SK-N-SH treated with all-trans-retinoic acid at 6 μM for 48 hours (cell line): Measurements from ENCODE around the gene RAB14.

Experiments used
- ATAC-seq: fragments of 200-7000 bp; cut with Tn5 transposase; 3 replicates; pipeline ENCODE4 v1.9.1; 2020; ENCODE audit warnings: mild to moderate bottlenecking, moderate library complexity
- ARNTL ChIP-seq: fragments of 450-650 bp; formaldehyde crosslinking; IDR thresholded peaks from 2 replicates; pipeline ENCODE4 v1.5.0; 2020; ENCODE audit warnings: low read depth, mild to moderate bottlenecking, moderate library complexity, borderline replicate concordance
- BACH2 ChIP-seq: fragments of 250-450 bp; sonication (Bioruptor Pico); IDR thresholded peaks from 2 replicates; pipeline ENCODE4 v1.9.0; 2021; ENCODE audit warnings: mild to moderate bottlenecking, borderline replicate concordance
- CSDC2 ChIP-seq: fragments of 250-450 bp; sonication (Bioruptor Pico); IDR thresholded peaks from 2 replicates; pipeline ENCODE4 v1.5.0; 2020; ENCODE audit warnings: mild to moderate bottlenecking, moderate library complexity
- ESRRG ChIP-seq: fragments of 250-450 bp; sonication (Bioruptor Pico); IDR thresholded peaks from 2 replicates; pipeline ENCODE4 v1.6.1; 2021; ENCODE audit warnings: mild to moderate bottlenecking
- GLIS3 ChIP-seq: fragments of 250-450 bp; sonication (Bioruptor Pico); IDR thresholded peaks from 2 replicates; pipeline ENCODE4 v1.5.0; 2020; ENCODE audit warnings: mild to moderate bottlenecking, moderate library complexity
- ISL1 ChIP-seq: fragments of 250-450 bp; sonication (Bioruptor Pico); IDR thresholded peaks from 2 replicates; pipeline ENCODE4 v2.1.2; 2022; ENCODE audit warnings: mild to moderate bottlenecking, moderate library complexity
- OSR1 ChIP-seq: fragments of 250-450 bp; sonication (Bioruptor Pico); IDR thresholded peaks from 2 replicates; pipeline ENCODE4 v1.8.0; 2022; ENCODE audit warnings: moderate library complexity, mild to moderate bottlenecking, inconsistent platforms
- PPARA ChIP-seq: fragments of 250-450 bp; sonication (Bioruptor Pico); IDR thresholded peaks from 2 replicates; pipeline ENCODE4 v1.5.0; 2020; ENCODE audit warnings: mild to moderate bottlenecking, borderline replicate concordance
- RARB ChIP-seq: fragments of 250-450 bp; sonication (Bioruptor Pico); IDR thresholded peaks from 2 replicates; pipeline ENCODE4 v1.8.0; 2021; ENCODE audit warnings: mild to moderate bottlenecking, moderate library complexity
- TCF4 ChIP-seq: fragments of 250-450 bp; sonication (Bioruptor Pico); IDR thresholded peaks from 2 replicates; pipeline ENCODE4 v1.8.0; 2021; ENCODE audit warnings: mild to moderate bottlenecking, moderate library complexity, borderline replicate concordance
- ZC3H10 ChIP-seq: fragments of 250-450 bp; sonication (Bioruptor Pico); IDR thresholded peaks from 2 replicates; pipeline ENCODE4 v1.5.1; 2021; ENCODE audit warnings: mild to moderate bottlenecking, moderate library complexity
- ZFP3 ChIP-seq: fragments of 250-450 bp; sonication (Bioruptor Pico); IDR thresholded peaks from 2 replicates; pipeline ENCODE4 v1.5.0; 2020; ENCODE audit warnings: mild to moderate bottlenecking, moderate library complexity
- ZFP30 ChIP-seq: fragments of 450-650 bp; formaldehyde crosslinking; IDR thresholded peaks from 2 replicates; pipeline ENCODE4 v1.5.0; 2022; ENCODE audit warnings: mild to moderate bottlenecking, moderate library complexity
- ZNF565 ChIP-seq: fragments of 450-650 bp; formaldehyde crosslinking; conservative IDR thresholded peaks from 2 replicates; pipeline ENCODE4 v1.5.0; 2020; ENCODE audit warnings: low read depth, mild to moderate bottlenecking, moderate library complexity
- ZNF70 ChIP-seq: fragments of 450-650 bp; formaldehyde crosslinking; IDR thresholded peaks from 2 replicates; pipeline ENCODE4 v1.5.0; 2020; ENCODE audit warnings: mild to moderate bottlenecking, moderate library complexity
- ZNF8 ChIP-seq: fragments of 450-650 bp; formaldehyde crosslinking; IDR thresholded peaks from 2 replicates; pipeline ENCODE4 v1.5.0; 2020; ENCODE audit warnings: mild to moderate bottlenecking, moderate library complexity
- TF ChIP-seq, protein P1 (sequence below): fragments of 250-450 bp; sonication (Bioruptor Pico); IDR thresholded peaks from 2 replicates; pipeline ENCODE4 v1.8.0; 2021; ENCODE audit warnings: low read depth, mild to moderate bottlenecking, moderate library complexity, borderline replicate concordance
- TF ChIP-seq, protein P2 (sequence below): fragments of 250-450 bp; sonication (Bioruptor Pico); IDR thresholded peaks from 2 replicates; pipeline ENCODE4 v1.8.0; 2020; ENCODE audit warnings: mild to moderate bottlenecking, moderate library complexity, borderline replicate concordance
- TF ChIP-seq, protein P3 (sequence below): fragments of 250-450 bp; sonication (Bioruptor Pico); IDR thresholded peaks from 2 replicates; pipeline ENCODE4 v1.5.1; 2021; ENCODE audit warnings: mild to moderate bottlenecking, moderate library complexity
- TF ChIP-seq, protein P4 (sequence below): fragments of 250-450 bp; sonication (Bioruptor Pico); IDR thresholded peaks from 2 replicates; pipeline ENCODE4 v1.5.0; 2020; ENCODE audit warnings: mild to moderate bottlenecking, moderate library complexity

Gene RAB14

DNA sequence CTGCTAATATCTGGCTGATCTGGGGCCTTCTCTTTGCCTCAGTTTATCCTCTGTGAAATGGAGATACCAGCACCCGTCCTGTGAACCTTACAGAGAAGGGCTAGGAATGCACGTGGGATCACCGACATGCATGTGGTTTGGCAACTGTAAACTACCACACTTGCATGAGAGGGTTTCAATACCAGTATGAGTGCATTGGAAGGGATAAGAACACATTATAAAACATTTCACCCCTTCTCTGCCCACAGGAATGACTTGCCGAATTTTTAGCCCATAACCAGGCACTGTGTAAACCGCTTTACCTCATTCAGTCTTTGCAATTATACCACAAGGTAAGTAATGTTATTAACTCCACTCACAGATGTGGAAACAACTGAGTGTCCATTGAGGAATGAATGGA lies 8.9 kb upstream of the RAB14 start:
- TF ChIP-seq ESRRG (CRISPR knock-in tag) (no peak), ARNTL (CRISPR knock-in tag) (no peak), ZNF565 (no peak), CSDC2 (CRISPR knock-in tag) (no peak), RARB (CRISPR knock-in tag) (no peak), TCF4 (no peak), BACH2 (CRISPR knock-in tag) (no peak), PPARA (no peak), OSR1 (CRISPR knock-in tag) (no peak), ZFP3 (CRISPR knock-in tag) (no peak)
- TF ChIP-seq, protein P1, sequence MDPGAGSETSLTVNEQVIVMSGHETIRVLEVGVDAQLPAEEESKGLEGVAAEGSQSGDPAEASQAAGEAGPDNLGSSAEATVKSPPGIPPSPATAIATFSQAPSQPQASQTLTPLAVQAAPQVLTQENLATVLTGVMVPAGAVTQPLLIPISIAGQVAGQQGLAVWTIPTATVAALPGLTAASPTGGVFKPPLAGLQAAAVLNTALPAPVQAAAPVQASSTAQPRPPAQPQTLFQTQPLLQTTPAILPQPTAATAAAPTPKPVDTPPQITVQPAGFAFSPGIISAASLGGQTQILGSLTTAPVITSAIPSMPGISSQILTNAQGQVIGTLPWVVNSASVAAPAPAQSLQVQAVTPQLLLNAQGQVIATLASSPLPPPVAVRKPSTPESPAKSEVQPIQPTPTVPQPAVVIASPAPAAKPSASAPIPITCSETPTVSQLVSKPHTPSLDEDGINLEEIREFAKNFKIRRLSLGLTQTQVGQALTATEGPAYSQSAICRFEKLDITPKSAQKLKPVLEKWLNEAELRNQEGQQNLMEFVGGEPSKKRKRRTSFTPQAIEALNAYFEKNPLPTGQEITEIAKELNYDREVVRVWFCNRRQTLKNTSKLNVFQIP, result no peak
- TF ChIP-seq, protein P2, sequence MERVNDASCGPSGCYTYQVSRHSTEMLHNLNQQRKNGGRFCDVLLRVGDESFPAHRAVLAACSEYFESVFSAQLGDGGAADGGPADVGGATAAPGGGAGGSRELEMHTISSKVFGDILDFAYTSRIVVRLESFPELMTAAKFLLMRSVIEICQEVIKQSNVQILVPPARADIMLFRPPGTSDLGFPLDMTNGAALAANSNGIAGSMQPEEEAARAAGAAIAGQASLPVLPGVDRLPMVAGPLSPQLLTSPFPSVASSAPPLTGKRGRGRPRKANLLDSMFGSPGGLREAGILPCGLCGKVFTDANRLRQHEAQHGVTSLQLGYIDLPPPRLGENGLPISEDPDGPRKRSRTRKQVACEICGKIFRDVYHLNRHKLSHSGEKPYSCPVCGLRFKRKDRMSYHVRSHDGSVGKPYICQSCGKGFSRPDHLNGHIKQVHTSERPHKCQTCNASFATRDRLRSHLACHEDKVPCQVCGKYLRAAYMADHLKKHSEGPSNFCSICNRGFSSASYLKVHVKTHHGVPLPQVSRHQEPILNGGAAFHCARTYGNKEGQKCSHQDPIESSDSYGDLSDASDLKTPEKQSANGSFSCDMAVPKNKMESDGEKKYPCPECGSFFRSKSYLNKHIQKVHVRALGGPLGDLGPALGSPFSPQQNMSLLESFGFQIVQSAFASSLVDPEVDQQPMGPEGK, result no peak
- TF ChIP-seq, protein P3, sequence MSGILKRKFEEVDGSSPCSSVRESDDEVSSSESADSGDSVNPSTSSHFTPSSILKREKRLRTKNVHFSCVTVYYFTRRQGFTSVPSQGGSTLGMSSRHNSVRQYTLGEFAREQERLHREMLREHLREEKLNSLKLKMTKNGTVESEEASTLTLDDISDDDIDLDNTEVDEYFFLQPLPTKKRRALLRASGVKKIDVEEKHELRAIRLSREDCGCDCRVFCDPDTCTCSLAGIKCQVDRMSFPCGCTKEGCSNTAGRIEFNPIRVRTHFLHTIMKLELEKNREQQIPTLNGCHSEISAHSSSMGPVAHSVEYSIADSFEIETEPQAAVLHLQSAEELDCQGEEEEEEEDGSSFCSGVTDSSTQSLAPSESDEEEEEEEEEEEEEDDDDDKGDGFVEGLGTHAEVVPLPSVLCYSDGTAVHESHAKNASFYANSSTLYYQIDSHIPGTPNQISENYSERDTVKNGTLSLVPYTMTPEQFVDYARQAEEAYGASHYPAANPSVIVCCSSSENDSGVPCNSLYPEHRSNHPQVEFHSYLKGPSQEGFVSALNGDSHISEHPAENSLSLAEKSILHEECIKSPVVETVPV (CRISPR knock-in tag), result no peak

DNA sequence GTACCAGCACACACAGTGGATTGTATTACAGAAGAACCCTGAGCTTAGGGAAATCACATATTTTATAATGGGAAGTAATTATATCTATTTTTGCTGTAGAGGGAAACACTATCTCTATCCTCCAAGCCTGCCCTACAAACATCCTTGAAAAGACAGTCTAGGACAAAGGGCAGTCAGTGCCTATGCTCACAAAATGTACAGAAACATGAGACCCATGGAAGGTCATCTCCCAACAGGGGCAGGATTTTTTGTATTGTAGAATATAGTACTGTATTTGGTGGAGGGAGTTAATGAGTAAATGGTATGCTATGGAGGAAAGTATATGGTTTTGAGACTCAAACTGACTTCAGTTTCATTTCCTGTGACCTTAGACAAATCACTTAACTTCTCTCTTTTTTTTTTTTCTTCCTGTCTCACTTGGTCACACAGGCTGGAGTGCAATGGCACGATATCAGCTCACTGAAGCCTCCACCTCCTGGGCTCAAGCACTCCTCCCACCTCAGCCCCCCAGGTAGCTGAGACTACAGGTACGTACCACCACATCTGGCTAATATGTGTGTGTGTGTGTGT lies 5.8 kb upstream of the RAB14 start:
- TF ChIP-seq BACH2 (CRISPR knock-in tag), result no peak
- no peak for TF ChIP-seq ISL1
- TF ChIP-seq ESRRG (CRISPR knock-in tag), result no peak
- no peak for TF ChIP-seq GLIS3 (CRISPR knock-in tag)
- TF ChIP-seq, all 23 proteins: peak for 0
- no peak for ATAC-seq

More for the DNA sequence above, 8.9 kb upstream of the RAB14 start:
- ATAC-seq, result no peak

DNA sequence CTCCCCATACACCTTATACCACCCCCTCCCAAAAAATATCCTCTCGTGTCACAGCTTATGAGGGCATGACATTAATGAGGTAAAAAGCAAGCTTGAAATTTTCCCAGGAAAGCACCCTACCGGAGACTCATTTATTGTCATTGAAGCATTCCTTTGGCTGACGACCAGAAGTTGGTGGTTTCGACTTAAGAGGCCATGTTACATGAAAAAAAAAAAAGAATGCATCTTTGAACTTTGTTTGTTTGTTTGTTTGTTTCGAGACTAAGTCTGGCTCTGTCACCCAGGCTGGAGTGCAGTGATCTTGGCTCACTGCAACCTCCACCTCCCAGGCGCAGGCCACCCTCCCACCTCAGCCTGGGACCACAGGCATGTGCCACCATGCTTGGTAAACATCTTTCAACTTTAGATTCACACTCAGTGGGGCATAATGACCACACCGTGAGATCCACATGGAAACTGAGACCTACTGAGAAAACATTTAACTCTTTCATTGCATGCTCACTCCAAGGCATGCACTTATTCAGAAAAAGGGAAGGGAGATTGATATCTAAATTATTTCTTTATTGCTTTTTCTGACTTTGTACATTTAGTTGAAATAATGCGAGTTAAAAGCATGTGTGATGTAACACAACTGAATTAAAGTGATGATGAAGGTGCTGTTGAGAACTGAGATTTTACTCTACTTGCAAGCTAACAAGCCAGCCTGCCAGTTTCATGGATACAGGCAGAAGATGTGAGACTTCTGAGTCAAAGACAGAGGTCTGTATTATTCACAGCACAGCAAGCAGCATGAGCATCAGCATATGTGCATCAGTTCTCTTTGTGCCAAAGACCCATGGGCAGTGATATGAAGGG lies 5.1 kb upstream of the RAB14 start:
- ATAC-seq, result no peak
- TF ChIP-seq ZC3H10 (CRISPR knock-in tag), result no peak
- TF ChIP-seq, protein P4, sequence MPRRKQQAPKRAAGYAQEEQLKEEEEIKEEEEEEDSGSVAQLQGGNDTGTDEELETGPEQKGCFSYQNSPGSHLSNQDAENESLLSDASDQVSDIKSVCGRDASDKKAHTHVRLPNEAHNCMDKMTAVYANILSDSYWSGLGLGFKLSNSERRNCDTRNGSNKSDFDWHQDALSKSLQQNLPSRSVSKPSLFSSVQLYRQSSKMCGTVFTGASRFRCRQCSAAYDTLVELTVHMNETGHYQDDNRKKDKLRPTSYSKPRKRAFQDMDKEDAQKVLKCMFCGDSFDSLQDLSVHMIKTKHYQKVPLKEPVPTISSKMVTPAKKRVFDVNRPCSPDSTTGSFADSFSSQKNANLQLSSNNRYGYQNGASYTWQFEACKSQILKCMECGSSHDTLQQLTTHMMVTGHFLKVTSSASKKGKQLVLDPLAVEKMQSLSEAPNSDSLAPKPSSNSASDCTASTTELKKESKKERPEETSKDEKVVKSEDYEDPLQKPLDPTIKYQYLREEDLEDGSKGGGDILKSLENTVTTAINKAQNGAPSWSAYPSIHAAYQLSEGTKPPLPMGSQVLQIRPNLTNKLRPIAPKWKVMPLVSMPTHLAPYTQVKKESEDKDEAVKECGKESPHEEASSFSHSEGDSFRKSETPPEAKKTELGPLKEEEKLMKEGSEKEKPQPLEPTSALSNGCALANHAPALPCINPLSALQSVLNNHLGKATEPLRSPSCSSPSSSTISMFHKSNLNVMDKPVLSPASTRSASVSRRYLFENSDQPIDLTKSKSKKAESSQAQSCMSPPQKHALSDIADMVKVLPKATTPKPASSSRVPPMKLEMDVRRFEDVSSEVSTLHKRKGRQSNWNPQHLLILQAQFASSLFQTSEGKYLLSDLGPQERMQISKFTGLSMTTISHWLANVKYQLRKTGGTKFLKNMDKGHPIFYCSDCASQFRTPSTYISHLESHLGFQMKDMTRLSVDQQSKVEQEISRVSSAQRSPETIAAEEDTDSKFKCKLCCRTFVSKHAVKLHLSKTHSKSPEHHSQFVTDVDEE (CRISPR knock-in tag), result no peak
- TF ChIP-seq CSDC2 (CRISPR knock-in tag), result no peak
- TF ChIP-seq ARNTL (CRISPR knock-in tag), result no peak
- TF ChIP-seq GLIS3 (CRISPR knock-in tag), result no peak
- no peak for TF ChIP-seq ZNF8
- no peak for TF ChIP-seq RARB (CRISPR knock-in tag)
- TF ChIP-seq ZFP30 (CRISPR knock-in tag), result no peak
- TF ChIP-seq OSR1 (CRISPR knock-in tag), result no peak
- no peak for TF ChIP-seq ZNF565
- TF ChIP-seq ZNF70, result no peak
- no peak for TF ChIP-seq ISL1
- TF ChIP-seq, protein P1, result no peak
- TF ChIP-seq, all 23 proteins: peak for 0
